Heart left ventricle (tissue), 16 donors: Measurements from ENCODE around the gene C1S. TPM values are rescaled to one million over a fixed set of nuclear protein-coding genes. Genes with fewer than 3 reads are reported as not detected.

Experiments used
- ATAC-seq, 4 donors: fragments of 200-7000 bp; cut with Tn5 transposase; one replicate each; pipeline ENCODE4 v1.9.1; 2020 to 2022; ENCODE audit warnings: moderate library complexity in 4 of 4, mild to moderate bottlenecking in 3 of 4, moderate number of reproducible peaks in 1 of 4
- DNase-seq, 5 donors: peaks; one replicate each; pipeline ENCODE4 v3.0.0-alpha.2; 2020
- H3K27ac ChIP-seq, 12 donors: fragments of 200-600 bp; sonication (generic) in 4 of 12; one replicate each; pipeline versions ENCODE4 v1.5.0 to v1.8.0; 2016 to 2022; ENCODE audit warnings: mild to moderate bottlenecking in 2 of 12
- H3K27me3 ChIP-seq, 9 donors: fragments of 200-600 bp; sonication (generic) in 2 of 9; one replicate each; pipeline versions ENCODE4 v1.5.1 to v1.8.0; 2016 to 2022; ENCODE audit warnings: mild to moderate bottlenecking in 3 of 9
- H3K36me3 ChIP-seq, 9 donors: fragments of 200-600 bp; sonication (generic) in 2 of 9; one replicate each; pipeline versions ENCODE4 v1.5.0 to v1.8.0; 2018 to 2022; ENCODE audit warnings: mild to moderate bottlenecking in 2 of 9
- H3K4me1 ChIP-seq, 12 donors: fragments of 200-600 bp; sonication (generic) in 4 of 12; one replicate each; pipeline versions ENCODE4 v1.5.0 to v1.8.0; 2016 to 2022; ENCODE audit warnings: mild to moderate bottlenecking in 3 of 12
- H3K4me3 ChIP-seq, 12 donors: fragments of 200-600 bp; sonication (generic) in 4 of 12; one replicate each; pipeline versions ENCODE4 v1.5.0 to v1.8.0; 2017 to 2022; ENCODE audit warnings: mild to moderate bottlenecking in 9 of 12, moderate library complexity in 4 of 12
- H3K9me3 ChIP-seq, 12 donors: fragments of 200-600 bp; sonication (generic) in 4 of 12; one replicate each; pipeline versions ENCODE4 v1.5.0 to v1.8.0; 2016 to 2022; ENCODE audit warnings: mild to moderate bottlenecking in 1 of 12
- POLR2A ChIP-seq, 2 donors: fragments of 450-650 bp; IDR thresholded peaks; one replicate each; pipeline ENCODE4 v1.6.1; 2017; ENCODE audit warnings: antibody characterized with exemption in 2 of 2, mild to moderate bottlenecking in 2 of 2, moderate library complexity in 2 of 2
- WGBS, 4 donors: extraction: QIAGEN DNeasy Blood & Tissue Kit in 2 of 4; methylation state at CpG; one replicate each; pipeline versions ENCODE4 v1.1.5 to v1.1.7; 2013 to 2018; 5-methylcytosine and 5-hydroxymethylcytosine counted together
- intact Hi-C, 10 donors: fragments of 100-400 bp; cut with DNase I; formaldehyde crosslinking; loops; one replicate each; pipeline versions ENCODE4 v1.11.1 to v1.14.2; 2022
- polyA plus RNA-seq, 2 donors: library from polyadenylated mRNA; stranded (reverse); fragments of 200-250 nt; gene quantifications; one replicate each; pipeline ENCODE4 v1.2.3, GENCODE V29; 2013
- total RNA-seq, 9 donors: library from RNA; depleted of rRNA in 2 of 9; stranded (reverse); fragments of >200 nt in 2 of 9; fragmentation: NEBNext Ultra II Directional in 3 of 9; extraction: Animal tissue kit (Norgen Biotek cat#: 25700) in 3 of 9; gene quantifications; one replicate each; pipeline versions ENCODE4 v1.1.0 to v1.2.4, GENCODE V29; 2016 to 2023
- TF ChIP-seq, protein P1 (sequence below), 12 donors: fragments of 200-600 bp; sonication (generic) in 4 of 12; IDR thresholded peaks; one replicate each; pipeline versions ENCODE4 v1.5.0 to v1.8.0; 2018 to 2022; ENCODE audit warnings: antibody characterized with exemption in 12 of 12, mild to moderate bottlenecking in 5 of 12
- donor health status: ischemic (EF 13 %, LVEDD 7.1; RV severe dilation, severe dysfunction).
- donor health status: healthy with polysubstance abuse.
- donor health status: DM: no; HTN: yes; CAD: no.
- donor health status: DM: no; HTN: no; CAD: no.
- donor health status: ischemic (EF 25% LVEDD 6.9; RV normal size, moderate dysfunction).
- donor health status: ischemic (EF 25% LVEDD 5.7; RV mildly dilated, moderate dysfunction).
- donor health status: healthy.
- donor health status: DM: yes; HTN: yes; CAD: no.
- donor health status: ischemic (EF 35%, LVEDD 5.7; RV mildly dilated, moderate dysfunction).
- donor health status: nonischemic (EF 11% LVEDD 7.7; RV severe dilation, severe dysfunction).
- donor health status: DM: yes; HTN: yes; CAD: no.
- donor health status: PGD.
- donor health status: ischemic (EF 29% LVEDD 5.4; RV normal size, mild dysfunction).
- donor health status: nonischemic (EF 23%, LVEDD 6.1; RV moderate dilation, normal function).

Gene C1S
- total and polyA plus RNA-seq, 11 donors: 30.1 to 247 (median 60.5) TPM

DNA sequence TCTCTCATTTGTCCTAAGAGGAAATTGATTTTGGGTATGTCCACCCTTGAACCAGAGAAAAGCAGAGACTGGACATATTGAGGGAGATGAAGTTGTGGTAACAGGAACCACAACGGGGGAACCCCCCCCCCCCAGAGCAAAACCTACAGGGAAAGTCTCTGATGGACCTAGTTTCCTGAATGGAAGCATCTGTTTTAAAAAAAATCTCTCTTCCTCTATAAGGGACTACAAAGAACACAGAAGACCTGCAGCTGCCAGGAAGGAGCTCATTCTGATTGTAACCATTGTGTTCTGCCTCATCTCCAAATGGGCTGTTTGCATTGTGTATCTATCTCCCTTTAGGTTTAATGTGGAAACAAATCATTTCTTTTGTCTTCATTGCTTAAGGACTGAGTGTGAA, 13.4 kb downstream of the C1S start:
- 44 to 56% (median 49%) methylated on average over 1 of the region's 1 CpG for WGBS, 4 donors
- ATAC-seq: no peak
- Histone ChIP-seq H3K27ac (no peak overlapping the region), H3K36me3 (peaks cover 0 to 20% (median 3%) of the 10 kb centered on the region in 9 donors), H3K9me3 (no peaks in the 10 kb centered on the region), H3K4me1 (peaks cover 0 to 8% (median 1%) of the 10 kb centered on the region in 12 donors), H3K27me3 (no peaks in the 10 kb centered on the region), H3K4me3 (no peak overlapping the region)
- TF ChIP-seq, protein P1, sequence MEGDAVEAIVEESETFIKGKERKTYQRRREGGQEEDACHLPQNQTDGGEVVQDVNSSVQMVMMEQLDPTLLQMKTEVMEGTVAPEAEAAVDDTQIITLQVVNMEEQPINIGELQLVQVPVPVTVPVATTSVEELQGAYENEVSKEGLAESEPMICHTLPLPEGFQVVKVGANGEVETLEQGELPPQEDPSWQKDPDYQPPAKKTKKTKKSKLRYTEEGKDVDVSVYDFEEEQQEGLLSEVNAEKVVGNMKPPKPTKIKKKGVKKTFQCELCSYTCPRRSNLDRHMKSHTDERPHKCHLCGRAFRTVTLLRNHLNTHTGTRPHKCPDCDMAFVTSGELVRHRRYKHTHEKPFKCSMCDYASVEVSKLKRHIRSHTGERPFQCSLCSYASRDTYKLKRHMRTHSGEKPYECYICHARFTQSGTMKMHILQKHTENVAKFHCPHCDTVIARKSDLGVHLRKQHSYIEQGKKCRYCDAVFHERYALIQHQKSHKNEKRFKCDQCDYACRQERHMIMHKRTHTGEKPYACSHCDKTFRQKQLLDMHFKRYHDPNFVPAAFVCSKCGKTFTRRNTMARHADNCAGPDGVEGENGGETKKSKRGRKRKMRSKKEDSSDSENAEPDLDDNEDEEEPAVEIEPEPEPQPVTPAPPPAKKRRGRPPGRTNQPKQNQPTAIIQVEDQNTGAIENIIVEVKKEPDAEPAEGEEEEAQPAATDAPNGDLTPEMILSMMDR (IDR thresholded peaks at IDR 0.05): no peak
- TF ChIP-seq POLR2A (IDR thresholded peaks at IDR 0.05): no peak
- intact Hi-C loops: no loop called here
- DNase-seq: no peak

DNA sequence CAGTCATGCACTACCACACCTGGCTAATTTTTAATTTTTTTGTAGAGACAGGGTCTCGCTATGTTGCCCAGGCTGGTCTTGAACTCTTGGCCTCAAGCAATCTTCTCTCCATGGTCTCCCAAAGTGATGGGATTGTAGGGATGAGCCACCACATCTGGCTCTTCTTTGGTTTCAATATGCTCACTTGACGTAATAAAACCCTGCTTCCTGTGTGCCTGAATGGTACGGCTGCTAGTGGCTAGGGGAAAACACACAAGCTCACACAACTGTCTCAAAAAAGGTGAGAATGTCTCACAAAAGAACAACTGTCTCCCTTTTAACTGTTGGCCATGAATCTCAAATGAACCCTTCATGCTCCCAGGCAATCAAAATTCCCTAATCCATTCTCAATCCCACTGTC, 15.0 kb downstream of the C1S start:
- no peak overlapping the region for H3K27ac ChIP-seq
- no peak for ATAC-seq
- DNase-seq: no peak
- intact Hi-C loops: no loop called here
- H3K36me3 ChIP-seq: peaks cover 0 to 12% (median 0%) of the 10 kb centered on the region in 9 donors
- TF ChIP-seq, protein P1 (IDR thresholded peaks at IDR 0.05): no peak
- no peak for TF ChIP-seq POLR2A (IDR thresholded peaks at IDR 0.05)
- no peaks in the 10 kb centered on the region for H3K27me3 ChIP-seq
- H3K9me3 ChIP-seq: no peaks in the 10 kb centered on the region
- WGBS, 4 donors: 73 to 83% (median 79%) methylated on average over 3 of the region's 3 CpGs
- peaks cover 0 to 8% (median 0%) of the 10 kb centered on the region in 12 donors for H3K4me1 ChIP-seq
- H3K4me3 ChIP-seq: no peak overlapping the region

- TF ChIP-seq POLR2A (IDR thresholded peaks at IDR 0.05): no peak
- TF ChIP-seq, protein P1 (IDR thresholded peaks at IDR 0.05): no peak
- WGBS, 4 donors: 74 to 83% (median 79%) methylated on average over 3 of the region's 3 CpGs
- peaks cover 0 to 8% (median 0%) of the 10 kb centered on the region in 12 donors for H3K4me1 ChIP-seq
- ATAC-seq: no peak
- no peaks in the 10 kb centered on the region for H3K9me3 ChIP-seq
- DNase-seq: no peak
- H3K27me3 ChIP-seq: no peaks in the 10 kb centered on the region
- intact Hi-C loops: no loop called here
- H3K36me3 ChIP-seq: peaks cover 0 to 12% (median 0%) of the 10 kb centered on the region in 9 donors
- H3K27ac ChIP-seq: no peak overlapping the region
- no peak overlapping the region for H3K4me3 ChIP-seq
Observed at GRCh38 chr12:7075939-7076338, 15.4 kb downstream of the C1S start.

GRCh38 chr12:7076493-7076892, 16.0 kb downstream of the C1S start:
- DNase-seq (no peak), ATAC-seq (no peak)
- TF ChIP-seq POLR2A (IDR thresholded peaks at IDR 0.05): no peak
- TF ChIP-seq, protein P1 (IDR thresholded peaks at IDR 0.05): no peak
- WGBS, 4 donors: 95 to 98% (median 96%) methylated on average over 4 of the region's 4 CpGs
- intact Hi-C loops: no loop called here
- Histone ChIP-seq H3K36me3 (peaks cover 0 to 18% (median 4%) of the 10 kb centered on the region in 9 donors), H3K27me3 (no peaks in the 10 kb centered on the region), H3K4me1 (peaks cover 0 to 8% (median 0%) of the 10 kb centered on the region in 12 donors), H3K4me3 (no peak overlapping the region), H3K27ac (no peak overlapping the region), H3K9me3 (no peaks in the 10 kb centered on the region)
